ENCODE measurements around the gene ERICH3.

DNA sequence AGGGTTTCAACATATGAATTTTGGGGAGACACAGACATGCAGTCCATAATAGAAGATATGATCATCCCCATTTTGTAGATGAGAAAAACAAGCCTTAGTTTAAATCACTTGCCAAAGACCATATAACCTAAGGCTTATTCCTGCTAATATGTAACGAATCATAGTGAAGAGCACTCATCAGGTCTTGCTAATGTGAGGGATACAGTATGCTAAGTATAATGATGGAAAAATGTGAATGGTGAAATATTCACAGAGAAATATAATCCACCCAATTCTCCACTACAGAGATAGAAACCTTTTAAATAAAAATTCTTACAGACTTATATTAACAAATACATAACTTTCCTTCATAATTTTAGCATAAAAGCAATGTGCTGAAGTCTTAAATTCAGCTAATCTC is 18.9 kb downstream of the ERICH3 start:
- TF ChIP-seq CTCF (IDR thresholded peaks at IDR 0.05; ENCODE audit: poor library complexity, severe bottlenecking) (no peak), EZH2 (IDR thresholded peaks at IDR 0.05; ENCODE audit: borderline replicate concordance, insufficient read depth, low read length, poor library complexity, severe bottlenecking) (no peak), POLR2AphosphoS5 (IDR thresholded peaks at IDR 0.05) (no peak), MXI1 (conservative IDR thresholded peaks at IDR 0.05; ENCODE audit: poor library complexity, severe bottlenecking) (no peak), SMC3 (conservative IDR thresholded peaks at IDR 0.05; ENCODE audit: poor library complexity) (no peak), TAF1 (IDR thresholded peaks at IDR 0.05; ENCODE audit: low read depth) (no peak), EP300 (conservative IDR thresholded peaks at IDR 0.05; ENCODE audit: poor library complexity, severe bottlenecking) (no peak)

Data from neural cell (in vitro differentiated cells).